GM19025 (cell line): ENCODE results near the gene SNX18.
"Not testable (repeated sequence)": the region's sequence is repeated elsewhere in the genome, so short reads cannot be mapped to it uniquely, and the experiment has no call there.

Source experiments
- ATAC-seq: cut with Tn5 transposase; IDR thresholded peaks from one replicate; pipeline ENCODE4 v1.9.1; 2021; ENCODE audit warnings: mild to moderate bottlenecking, low read depth, moderate library complexity; ENCODE audit not compliant: unreplicated experiment

The SNX18 gene, protein sequence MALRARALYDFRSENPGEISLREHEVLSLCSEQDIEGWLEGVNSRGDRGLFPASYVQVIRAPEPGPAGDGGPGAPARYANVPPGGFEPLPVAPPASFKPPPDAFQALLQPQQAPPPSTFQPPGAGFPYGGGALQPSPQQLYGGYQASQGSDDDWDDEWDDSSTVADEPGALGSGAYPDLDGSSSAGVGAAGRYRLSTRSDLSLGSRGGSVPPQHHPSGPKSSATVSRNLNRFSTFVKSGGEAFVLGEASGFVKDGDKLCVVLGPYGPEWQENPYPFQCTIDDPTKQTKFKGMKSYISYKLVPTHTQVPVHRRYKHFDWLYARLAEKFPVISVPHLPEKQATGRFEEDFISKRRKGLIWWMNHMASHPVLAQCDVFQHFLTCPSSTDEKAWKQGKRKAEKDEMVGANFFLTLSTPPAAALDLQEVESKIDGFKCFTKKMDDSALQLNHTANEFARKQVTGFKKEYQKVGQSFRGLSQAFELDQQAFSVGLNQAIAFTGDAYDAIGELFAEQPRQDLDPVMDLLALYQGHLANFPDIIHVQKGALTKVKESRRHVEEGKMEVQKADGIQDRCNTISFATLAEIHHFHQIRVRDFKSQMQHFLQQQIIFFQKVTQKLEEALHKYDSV

DNA sequence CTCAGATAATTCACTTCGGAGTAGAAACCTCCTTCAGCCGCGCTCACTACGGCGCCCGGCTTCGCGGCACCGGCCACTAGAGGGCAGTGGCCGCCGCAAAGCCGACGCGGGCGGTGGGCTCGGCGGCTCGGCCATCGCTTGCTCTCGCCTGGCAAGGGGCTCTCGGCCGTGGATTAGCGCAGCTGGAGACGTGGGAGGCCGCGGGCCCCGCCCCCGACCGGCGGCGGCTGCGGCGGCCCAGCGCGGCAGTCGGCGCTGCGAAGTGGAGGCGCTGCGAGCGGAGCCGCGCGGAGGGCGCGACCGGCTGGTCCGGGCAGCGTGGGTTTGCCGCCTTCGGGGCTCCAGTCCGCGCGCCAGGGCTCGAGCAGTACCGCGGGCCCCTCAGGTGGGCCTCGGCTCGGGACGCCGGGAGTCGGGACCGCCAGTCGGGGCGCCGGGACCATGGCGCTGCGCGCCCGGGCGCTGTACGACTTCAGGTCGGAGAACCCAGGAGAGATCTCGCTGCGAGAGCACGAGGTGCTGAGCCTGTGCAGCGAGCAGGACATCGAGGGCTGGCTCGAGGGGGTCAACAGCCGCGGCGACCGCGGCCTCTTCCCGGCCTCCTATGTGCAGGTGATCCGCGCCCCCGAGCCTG, at the start of gene SNX18:
TSS of gene SNX18 (plus strand) at position 248 of the 634 bp plus-strand sequence. CDS start at position 442, 194 bp downstream.
- peak; percentile 97 for ATAC-seq

DNA sequence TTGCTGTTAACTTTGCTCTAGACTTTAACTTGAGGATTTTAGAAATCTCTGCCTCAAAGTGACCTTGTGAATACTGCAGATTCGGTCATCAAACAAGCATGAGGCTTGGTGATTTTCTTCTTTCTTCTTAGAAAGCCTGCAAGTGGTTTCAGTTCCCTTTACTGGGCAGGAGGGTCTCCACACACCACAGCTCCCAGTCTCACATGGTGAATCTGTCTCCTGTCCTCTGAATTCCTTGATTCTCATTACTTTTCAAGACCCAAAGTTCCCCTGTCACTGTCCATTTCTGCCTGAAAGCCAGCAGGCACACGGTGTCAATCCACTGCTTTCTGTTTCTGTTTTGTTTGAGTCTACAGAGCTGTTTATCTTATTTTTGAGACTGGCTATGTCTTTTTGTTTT, 47.9 kb upstream of the SNX18 start:
- peak; percentile 51 for ATAC-seq

DNA sequence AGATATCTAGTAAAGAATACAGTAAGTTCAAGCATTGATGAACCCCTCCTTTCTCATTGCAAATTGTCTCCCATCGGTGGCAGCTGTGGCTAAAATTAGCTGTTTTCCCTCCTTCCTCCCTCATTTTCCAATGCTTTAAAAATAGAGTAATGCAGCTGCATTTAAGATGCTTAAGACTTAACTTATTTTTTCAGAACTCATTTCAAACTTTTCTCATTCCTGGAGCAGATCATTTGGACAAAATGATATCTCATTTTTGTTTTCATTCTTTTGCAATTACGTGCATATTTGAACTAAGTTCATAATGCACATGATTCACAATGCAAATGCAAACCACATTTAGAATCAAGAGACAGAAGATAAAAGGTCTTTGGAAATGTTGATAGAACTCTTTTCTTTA, 47.4 kb upstream of the SNX18 start:
- ATAC-seq, result no peak

DNA sequence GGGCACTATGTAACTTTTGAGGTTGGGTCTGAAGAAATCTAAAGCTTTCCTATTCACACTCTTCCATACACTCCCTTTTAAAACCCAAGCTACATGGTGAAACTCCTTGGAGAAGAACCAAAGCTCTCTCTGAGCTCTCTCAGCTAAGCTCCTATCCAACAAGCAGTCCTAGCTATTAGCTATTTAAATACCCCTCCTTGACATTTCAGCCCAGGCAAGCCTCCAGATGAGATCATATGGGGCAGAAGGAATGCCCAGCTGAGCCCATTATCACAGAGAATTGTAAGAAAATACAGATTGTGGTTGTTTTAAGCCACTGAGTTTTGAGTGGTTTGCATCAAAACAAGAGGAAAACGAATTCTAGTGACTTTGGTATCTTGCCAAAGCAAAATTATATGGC, 46.9 kb upstream of the SNX18 start:
- no peak for ATAC-seq

DNA sequence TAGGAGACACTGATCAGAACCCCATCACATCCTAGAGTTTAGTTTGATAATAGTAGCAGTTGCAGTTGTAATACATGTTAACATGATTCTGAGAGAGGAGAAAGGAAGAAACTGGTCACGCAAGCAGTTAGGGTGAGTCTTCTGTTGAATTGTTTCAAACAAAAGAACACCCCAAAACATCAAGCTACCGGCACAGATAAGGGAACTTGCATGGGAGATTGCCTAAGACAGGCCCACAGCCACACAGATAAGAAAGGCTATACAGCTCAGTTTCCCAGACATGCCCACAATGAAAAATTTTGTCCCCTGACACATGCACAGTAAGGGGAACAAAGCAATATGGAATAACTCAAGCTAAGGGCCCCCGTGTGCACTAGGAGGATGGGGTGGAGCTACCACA, 46.2 kb upstream of the SNX18 start:
- ATAC-seq, result no peak

DNA sequence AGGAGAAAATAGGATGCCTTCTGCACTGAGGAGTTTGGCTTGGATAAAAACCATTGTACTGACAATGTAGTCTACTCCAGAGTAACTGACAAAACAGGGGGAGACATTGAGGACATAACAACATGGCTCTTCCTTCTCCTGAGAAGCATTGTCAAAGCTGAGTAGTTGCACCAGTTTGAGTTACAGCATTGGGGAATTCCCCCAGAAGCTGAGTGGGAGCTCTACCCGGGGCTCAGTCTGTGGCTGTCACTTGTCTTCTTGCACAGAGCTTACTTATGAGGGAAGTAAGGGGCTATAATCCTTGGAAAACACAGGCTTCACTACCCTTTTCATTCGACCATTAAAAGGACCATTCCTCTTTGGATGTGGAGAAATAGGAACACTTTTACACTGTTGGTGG, 40.9 kb upstream of the SNX18 start:
- ATAC-seq, result no peak

DNA sequence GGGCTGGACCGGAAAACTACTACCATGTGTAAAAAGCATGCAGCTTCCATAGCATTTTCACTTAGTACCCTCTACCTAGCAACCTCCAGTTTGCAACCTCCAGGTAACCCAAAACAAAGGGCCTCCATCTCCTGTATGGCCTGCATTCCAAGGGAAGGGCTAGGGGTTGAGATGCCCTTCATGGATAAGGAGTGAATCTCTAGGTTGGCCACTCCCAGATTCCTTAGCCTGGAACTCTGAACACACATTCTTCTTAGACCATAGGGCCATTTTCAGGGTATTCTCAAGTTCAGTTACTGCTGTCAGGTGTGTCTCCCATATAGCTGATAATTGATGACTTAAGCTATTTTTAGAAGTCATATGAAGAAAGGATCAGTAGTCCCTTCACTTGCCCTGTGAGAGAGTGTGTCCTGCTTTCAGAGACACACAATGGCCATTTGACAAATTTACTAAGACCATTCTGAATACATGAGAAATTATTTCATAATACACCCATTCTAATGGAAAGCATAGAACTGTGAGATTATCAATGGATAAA, 39.5 kb upstream of the SNX18 start:
- no peak for ATAC-seq

DNA sequence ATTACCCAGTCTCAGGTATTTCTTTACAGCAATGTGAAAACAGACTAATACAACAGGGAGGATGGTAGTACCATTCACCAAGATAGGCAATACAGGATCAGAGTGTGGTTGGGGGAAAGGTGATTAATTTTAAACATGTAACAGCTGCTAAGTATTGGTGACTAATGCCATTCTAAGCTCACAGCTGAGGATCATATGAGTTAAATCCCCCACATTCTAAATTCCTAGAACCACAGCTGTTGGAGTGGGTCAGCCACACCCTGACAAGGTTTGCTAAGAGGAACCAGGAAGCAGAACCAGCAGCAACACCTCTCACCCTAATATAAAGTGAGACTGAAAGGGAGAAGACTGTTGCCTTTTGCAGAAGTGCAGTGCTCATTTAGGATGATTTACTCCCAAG, 37.3 kb upstream of the SNX18 start:
- no peak for ATAC-seq

DNA sequence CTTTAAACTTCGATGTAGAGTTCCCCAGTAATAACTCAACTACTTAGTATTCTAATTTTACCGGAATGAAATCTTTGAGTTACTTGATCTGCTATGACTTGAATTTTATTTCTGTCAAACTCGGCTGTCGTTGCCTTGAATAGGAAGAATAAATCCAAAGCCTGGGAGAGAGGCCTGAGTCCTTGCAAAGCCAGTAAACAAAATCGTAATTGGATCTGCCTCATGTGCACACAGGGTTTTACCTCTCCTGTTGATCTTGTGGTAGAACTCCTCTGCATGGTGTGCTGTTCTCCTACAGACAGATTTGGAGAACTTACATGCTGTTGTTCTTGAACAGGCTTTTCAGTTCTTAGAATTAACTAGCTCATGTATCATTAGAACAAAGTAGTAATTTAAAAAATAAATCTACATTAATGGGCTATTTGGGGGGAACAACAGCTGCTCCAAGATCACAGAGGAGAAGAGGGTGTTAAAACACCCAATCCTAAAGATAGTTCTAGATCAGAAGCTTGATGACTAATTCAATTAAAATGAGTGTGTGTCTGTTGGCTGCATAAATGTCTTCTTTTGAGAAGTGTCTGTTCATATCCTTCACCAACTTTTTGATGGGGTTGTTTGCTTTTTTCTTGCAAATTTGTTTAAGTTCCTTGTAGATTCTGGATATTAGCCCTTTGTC, 33.2 kb upstream of the SNX18 start:
- ATAC-seq, result no peak

DNA sequence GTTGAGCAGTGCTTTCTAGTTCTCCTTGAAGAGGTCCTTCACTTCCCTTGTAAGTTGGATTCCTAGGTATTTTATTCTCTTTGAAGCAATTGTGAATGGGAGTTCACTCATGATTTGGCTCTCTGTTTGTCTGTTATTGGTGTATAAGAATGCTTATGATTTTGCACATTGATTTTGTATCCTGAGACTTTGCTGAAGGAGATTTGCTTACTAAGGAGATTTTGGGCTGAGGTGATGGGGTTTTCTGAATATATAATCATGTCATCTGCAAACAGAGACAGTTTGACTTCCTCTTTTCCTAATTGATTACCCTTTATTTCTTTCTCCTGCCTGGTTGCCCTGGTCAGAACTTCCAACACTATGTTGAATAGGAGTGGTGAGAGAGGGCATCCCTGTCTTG, 31.9 kb upstream of the SNX18 start:
- ATAC-seq, result not testable (repeated sequence)

DNA sequence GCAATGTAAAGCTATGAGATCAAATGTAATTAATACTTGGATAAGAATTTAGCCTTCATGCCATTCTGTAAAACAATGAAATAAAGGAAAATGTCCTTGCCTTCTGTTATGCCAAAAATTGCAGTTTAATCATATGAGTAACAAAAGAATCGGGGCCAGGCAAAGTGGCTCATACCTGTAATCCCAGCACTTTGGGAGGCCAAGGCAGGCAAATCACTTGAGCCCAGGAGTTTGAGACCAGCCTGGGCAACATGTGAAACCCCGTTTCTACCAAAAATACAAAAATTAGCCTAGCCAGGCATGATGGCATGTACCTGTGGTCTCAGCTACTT, 27.9 kb upstream of the SNX18 start:
- ATAC-seq, result not testable (repeated sequence)

DNA sequence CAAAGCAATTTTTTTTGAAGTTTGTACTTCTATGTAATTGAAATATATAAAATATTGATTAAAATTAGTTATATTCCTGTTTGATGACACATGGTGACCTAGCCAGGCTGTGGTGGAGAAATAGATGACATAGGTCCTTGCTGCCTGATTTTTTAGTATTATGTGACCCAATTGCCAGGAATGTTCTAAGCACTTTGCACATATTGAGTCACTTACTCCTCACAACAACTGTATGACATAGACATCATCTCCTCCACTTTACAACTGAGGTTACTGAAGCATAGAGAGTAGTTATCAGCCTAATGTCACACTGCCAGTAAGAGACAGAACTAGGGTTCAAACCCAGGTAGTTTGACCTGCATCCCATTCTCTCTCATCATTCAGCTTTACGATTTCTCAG, 26.2 kb upstream of the SNX18 start:
- ATAC-seq, result no peak

DNA sequence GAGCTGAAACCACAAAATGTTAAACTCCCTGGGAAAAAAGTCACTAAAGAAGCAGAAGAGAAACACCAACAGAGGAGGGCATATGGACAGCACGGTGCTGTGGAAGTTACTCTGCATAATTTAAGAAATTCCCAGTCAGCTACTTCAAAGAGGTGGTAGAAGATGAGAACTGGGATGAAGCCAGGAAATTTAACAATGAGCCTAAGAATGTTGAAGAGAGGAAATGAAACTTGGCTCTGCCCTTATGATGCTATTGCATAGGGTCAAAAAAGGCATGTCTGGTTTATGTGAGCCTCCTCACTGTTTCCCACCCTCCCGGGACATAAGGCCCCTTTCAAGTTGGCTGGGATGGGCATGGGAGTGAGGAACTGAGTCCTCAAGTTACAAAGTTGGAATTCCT, 25.4 kb upstream of the SNX18 start:
- ATAC-seq, result no peak

DNA sequence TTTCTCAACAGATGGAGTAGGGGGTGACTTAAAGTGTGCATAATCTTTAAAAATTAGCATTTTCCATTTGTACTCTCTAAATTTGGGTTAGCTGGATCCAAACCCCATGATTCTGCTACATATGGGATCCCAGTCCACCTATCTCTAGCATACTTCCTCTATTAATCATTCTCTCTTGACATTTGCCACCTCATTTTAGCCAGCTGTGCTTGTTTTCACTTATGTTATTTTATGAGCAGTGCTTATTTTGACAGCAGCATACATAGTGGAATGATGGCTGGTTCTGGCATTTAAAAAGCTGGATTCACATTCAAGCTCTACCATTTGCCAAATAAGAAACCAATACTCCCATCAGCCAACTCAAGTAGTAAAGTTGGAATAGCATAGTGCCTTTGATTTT, 22.5 kb upstream of the SNX18 start:
- no peak for ATAC-seq

DNA sequence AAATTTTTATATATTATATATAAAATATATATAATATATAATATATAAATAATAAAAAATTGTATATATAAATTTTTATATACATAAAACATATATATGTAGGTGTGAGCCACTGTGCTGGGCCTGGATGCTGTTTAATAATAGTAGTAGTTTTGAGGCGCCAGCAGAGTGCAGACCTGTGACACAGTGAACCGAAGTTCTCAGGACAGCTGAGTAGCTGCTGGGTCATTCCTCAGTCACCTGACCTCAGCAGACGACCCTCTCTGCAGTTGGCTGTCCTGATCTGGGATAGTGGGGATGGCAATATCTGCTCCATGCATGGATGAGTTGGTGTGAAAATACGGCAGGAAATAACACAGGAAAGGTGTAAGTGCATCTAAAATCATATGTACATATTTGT, 3.3 kb upstream of the SNX18 start:
- ATAC-seq, result no peak

DNA sequence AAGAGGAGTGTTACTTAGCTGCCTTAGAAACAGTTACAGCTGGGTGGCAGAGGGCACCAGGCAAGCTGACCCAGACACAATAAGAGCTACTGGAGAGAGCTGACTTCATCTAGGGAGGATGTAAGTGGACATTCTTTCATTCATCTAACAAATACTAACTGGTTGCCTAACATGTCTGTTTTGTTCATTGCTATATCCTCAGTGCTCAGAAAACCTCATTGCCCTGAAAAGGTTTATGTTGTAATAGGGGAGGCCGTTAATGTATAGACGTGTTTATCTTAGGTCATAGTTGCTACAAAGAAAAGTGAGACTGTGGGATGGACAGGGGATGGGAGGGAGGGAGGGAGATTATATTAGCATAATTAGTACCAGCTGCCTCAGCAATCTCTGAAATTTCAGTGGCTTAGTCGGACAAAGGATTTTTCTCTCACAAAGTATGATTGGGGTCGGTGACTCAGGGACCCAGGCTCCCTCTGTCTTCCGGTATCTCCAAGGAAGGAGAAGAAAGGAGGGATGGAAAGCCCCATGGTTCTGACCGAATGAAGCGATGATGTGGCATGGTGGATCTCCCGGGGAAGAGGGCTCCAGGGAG, 2.6 kb upstream of the SNX18 start:
- no peak for ATAC-seq

DNA sequence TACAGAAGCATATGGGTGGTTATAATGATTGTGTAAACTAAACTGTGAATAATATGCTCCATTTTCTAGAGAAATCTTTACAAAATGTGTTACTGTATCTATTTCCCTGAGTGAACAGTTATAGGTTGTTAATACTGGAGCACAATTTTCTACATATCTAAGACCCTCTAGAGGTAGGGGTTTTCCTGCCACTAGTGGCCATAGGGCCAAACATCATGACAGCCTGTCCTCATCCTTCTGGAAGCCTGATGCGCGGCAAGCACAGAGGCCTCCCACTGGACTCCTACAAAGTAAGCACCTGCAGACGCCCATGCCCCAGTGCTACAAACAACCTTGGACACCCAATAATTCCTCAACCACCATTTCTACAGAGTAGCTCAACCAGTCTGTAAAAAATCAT, 1.9 kb upstream of the SNX18 start:
- no peak for ATAC-seq

DNA sequence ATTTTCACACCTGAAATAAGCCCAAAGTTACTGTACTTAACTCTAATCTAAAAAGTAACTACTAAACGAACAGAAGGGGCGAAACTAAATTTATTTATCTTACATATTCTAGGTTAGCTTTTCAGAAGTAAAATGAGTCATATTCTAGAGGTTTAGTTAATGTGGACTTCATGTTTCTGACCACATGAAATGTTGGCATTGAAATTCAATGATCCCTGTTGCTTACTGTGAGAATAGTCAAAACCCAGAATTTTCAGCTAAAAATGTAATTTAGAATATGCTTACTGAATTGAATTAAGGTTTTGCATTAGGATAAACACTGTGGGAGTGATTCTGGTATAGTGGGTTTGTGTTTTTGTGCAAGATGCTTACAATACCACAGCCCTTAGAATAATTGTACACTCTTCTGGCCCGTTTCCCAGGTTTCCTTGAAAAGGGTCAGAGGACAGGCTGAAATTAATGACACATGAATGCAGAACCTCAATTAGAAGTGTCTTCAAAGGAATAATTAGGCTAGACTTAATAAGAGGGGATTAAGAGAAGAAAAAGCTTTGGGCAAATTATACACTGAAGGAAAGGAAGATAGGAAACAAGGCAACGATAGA, 1.4 kb upstream of the SNX18 start:
- ATAC-seq, result no peak

DNA sequence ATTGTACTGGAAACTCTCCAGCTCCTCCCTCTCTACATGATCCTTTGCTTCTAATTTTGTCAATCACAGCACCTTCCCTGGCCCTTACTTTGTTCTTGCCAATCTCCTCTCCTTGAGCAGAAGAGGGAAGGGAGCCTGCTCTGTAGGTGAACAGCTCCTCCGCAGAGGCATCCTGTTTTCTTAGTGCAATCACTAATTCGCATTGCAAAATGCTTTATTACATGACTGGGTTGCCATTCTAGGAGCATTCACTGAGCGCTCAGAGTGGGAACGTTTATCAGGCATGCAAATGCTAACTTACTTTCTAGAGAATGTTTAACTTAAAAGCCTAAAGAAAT, 416 bp upstream of the SNX18 start:
- peak; percentile 6 for ATAC-seq

DNA sequence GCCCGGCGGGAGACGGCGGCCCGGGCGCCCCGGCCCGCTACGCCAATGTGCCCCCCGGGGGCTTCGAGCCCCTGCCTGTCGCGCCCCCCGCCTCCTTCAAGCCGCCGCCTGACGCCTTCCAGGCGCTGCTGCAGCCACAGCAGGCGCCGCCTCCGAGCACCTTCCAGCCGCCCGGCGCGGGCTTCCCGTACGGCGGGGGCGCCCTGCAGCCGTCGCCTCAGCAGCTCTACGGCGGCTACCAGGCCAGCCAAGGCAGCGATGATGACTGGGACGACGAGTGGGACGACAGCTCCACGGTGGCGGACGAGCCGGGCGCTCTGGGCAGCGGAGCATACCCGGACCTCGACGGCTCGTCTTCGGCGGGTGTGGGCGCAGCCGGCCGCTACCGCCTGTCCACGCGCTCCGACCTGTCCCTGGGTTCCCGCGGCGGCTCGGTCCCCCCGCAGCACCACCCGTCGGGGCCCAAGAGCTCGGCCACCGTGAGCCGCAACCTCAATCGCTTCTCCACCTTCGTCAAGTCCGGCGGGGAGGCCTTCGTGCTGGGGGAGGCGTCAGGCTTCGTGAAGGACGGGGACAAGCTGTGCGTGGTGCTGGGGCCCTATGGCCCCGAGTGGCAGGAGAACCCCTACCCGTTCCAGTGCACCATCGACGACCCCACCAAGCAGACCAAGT, 723 bp downstream of the SNX18 start:
- peak; percentile 10 for ATAC-seq
